ENCODE data around the gene TSC1.

The TSC1 gene

GRCh38 chr9:132888151-132888550 is 56.3 kb downstream of the TSC1 start:
- CTCF ChIA-PET, result interaction anchor here (2.3 kb wide), 1 partner anchor 14 kb away, joined by 9 read pairs; no protein-coding TSS in a partner anchor

DNA sequence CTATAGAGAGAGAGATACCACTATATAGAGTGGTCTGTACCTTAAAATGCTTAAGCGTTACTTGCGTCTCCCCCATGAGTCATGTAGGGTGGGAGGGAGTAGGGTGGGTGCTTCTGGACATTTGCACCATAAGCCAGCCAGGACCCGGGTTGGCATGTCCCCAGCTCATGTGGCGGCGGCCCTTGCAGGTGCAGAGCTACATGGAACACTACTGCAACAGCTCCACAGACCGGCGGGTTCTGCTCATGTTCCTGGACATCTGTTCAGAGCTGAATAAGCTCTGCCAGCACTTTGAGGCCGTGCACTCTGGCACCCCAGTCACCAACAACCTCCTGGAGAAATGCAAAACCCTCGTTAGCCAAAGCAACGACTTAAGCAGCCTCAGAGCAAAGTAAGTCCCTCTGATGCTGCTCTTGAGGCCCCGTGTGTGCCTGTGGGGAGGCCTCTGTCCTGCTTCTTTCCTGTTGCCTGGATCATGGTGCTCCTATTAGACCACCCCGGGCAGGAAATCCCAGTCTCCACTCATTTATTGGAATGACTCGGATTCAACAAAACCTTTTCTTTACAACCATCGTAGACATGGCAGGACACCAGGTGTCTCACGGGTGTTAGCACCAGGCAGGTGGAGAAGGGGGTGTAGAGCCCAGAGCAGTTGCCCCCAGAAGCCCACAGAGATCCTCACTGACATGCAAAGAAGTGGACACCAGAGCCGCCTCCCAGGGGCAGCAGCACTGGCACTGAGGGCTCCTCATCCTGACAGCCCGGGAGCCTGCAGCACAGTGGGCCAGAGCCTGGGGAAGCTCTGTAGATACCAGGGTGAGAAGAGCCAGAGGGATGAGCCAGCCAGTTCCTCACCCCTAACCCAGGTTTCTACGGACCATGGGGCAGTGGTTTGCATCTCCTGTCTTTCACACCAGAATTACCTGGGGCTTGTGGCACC is 57.0 kb downstream of the TSC1 start:
- TF ChIP-seq ZEB2 (tag by site-specific recombination; IDR thresholded peaks at IDR 0.05) (no peak), ZNF843 (tag by site-specific recombination; IDR thresholded peaks at IDR 0.05) (no peak)
- TF ChIP-seq, protein P1, sequence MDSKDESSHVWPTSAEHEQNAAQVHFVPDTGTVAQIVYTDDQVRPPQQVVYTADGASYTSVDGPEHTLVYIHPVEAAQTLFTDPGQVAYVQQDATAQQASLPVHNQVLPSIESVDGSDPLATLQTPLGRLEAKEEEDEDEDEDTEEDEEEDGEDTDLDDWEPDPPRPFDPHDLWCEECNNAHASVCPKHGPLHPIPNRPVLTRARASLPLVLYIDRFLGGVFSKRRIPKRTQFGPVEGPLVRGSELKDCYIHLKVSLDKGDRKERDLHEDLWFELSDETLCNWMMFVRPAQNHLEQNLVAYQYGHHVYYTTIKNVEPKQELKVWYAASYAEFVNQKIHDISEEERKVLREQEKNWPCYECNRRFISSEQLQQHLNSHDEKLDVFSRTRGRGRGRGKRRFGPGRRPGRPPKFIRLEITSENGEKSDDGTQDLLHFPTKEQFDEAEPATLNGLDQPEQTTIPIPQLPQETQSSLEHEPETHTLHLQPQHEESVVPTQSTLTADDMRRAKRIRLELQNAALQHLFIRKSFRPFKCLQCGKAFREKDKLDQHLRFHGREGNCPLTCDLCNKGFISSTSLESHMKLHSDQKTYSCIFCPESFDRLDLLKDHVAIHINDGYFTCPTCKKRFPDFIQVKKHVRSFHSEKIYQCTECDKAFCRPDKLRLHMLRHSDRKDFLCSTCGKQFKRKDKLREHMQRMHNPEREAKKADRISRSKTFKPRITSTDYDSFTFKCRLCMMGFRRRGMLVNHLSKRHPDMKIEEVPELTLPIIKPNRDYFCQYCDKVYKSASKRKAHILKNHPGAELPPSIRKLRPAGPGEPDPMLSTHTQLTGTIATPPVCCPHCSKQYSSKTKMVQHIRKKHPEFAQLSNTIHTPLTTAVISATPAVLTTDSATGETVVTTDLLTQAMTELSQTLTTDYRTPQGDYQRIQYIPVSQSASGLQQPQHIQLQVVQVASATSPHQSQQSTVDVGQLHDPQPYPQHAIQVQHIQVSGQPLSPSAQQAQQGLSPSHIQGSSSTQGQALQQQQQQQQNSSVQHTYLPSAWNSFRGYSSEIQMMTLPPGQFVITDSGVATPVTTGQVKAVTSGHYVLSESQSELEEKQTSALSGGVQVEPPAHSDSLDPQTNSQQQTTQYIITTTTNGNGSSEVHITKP (tag by site-specific recombination; IDR thresholded peaks at IDR 0.05), result no peak
- no peaks in the 10 kb centered on the region for H3K4me1 ChIP-seq (ENCODE audit: control insufficient read depth, insufficient read depth, low read length)
- ChIA-PET CTCF (interaction anchor here (2.3 kb wide), 1 partner anchor 15 kb away, joined by 9 read pairs; no protein-coding TSS in a partner anchor), POLR2A (no interaction called here)
- peaks cover 0 to 10% of the 10 kb centered on the region in 2 experiments; a peak in 1 of 3 replicates for H3K36me3 ChIP-seq (ENCODE audit: control insufficient read depth in 2 of 2, insufficient read depth in 1 of 2, low read length in 2 of 2)
- no peak overlapping the region for H3K27ac ChIP-seq (ENCODE audit: extremely low read depth, low read depth, low read length)
- H3K9me3 ChIP-seq (ENCODE audit: control insufficient read depth, insufficient read depth, low read depth, low read length), result no peaks in the 10 kb centered on the region
- H3K4me3 ChIP-seq (ENCODE audit: low read depth, low read length), result no peak overlapping the region

More at GRCh38 chr9:132888151-132888550, 56.3 kb downstream of the TSC1 start:
- Histone ChIP-seq H3K4me3 (ENCODE audit: low read depth, low read length) (no peak overlapping the region), H3K36me3 (ENCODE audit: control insufficient read depth in 2 of 2, insufficient read depth in 1 of 2, low read length in 2 of 2) (peaks cover 0 to 17% of the 10 kb centered on the region in 2 experiments; a peak in 1 of 3 replicates), H3K27ac (ENCODE audit: extremely low read depth, low read depth, low read length) (no peak overlapping the region), H3K4me1 (ENCODE audit: control insufficient read depth, insufficient read depth, low read length) (no peaks in the 10 kb centered on the region), H3K9me3 (ENCODE audit: control insufficient read depth, insufficient read depth, low read depth, low read length) (no peaks in the 10 kb centered on the region)
- TF ChIP-seq, protein P2, sequence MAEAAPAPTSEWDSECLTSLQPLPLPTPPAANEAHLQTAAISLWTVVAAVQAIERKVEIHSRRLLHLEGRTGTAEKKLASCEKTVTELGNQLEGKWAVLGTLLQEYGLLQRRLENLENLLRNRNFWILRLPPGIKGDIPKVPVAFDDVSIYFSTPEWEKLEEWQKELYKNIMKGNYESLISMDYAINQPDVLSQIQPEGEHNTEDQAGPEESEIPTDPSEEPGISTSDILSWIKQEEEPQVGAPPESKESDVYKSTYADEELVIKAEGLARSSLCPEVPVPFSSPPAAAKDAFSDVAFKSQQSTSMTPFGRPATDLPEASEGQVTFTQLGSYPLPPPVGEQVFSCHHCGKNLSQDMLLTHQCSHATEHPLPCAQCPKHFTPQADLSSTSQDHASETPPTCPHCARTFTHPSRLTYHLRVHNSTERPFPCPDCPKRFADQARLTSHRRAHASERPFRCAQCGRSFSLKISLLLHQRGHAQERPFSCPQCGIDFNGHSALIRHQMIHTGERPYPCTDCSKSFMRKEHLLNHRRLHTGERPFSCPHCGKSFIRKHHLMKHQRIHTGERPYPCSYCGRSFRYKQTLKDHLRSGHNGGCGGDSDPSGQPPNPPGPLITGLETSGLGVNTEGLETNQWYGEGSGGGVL (tag by site-specific recombination; IDR thresholded peaks at IDR 0.05), result no peak
- TF ChIP-seq, protein P3, sequence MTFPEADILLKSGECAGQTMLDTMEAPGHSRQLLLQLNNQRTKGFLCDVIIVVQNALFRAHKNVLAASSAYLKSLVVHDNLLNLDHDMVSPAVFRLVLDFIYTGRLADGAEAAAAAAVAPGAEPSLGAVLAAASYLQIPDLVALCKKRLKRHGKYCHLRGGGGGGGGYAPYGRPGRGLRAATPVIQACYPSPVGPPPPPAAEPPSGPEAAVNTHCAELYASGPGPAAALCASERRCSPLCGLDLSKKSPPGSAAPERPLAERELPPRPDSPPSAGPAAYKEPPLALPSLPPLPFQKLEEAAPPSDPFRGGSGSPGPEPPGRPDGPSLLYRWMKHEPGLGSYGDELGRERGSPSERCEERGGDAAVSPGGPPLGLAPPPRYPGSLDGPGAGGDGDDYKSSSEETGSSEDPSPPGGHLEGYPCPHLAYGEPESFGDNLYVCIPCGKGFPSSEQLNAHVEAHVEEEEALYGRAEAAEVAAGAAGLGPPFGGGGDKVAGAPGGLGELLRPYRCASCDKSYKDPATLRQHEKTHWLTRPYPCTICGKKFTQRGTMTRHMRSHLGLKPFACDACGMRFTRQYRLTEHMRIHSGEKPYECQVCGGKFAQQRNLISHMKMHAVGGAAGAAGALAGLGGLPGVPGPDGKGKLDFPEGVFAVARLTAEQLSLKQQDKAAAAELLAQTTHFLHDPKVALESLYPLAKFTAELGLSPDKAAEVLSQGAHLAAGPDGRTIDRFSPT (tag by site-specific recombination; IDR thresholded peaks at IDR 0.05), result no peak
- no peak for TF ChIP-seq ZNF239 (tag by site-specific recombination; IDR thresholded peaks at IDR 0.05)
- no peak for TF ChIP-seq ZNF449 (tag by site-specific recombination; IDR thresholded peaks at IDR 0.05)
- TF ChIP-seq, protein P4, sequence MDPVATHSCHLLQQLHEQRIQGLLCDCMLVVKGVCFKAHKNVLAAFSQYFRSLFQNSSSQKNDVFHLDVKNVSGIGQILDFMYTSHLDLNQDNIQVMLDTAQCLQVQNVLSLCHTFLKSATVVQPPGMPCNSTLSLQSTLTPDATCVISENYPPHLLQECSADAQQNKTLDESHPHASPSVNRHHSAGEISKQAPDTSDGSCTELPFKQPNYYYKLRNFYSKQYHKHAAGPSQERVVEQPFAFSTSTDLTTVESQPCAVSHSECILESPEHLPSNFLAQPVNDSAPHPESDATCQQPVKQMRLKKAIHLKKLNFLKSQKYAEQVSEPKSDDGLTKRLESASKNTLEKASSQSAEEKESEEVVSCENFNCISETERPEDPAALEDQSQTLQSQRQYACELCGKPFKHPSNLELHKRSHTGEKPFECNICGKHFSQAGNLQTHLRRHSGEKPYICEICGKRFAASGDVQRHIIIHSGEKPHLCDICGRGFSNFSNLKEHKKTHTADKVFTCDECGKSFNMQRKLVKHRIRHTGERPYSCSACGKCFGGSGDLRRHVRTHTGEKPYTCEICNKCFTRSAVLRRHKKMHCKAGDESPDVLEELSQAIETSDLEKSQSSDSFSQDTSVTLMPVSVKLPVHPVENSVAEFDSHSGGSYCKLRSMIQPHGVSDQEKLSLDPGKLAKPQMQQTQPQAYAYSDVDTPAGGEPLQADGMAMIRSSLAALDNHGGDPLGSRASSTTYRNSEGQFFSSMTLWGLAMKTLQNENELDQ (tag by site-specific recombination; IDR thresholded peaks at IDR 0.05; ENCODE audit: low read depth), result no peak
- TF ChIP-seq ZNF510 (tag by site-specific recombination; IDR thresholded peaks at IDR 0.05; ENCODE audit: insufficient replicate concordance), result no peak
- TF ChIP-seq ZFP69B (tag by site-specific recombination; IDR thresholded peaks at IDR 0.05), result no peak
- TF ChIP-seq ZEB2 (tag by site-specific recombination; IDR thresholded peaks at IDR 0.05), result no peak
- TF ChIP-seq ZNF112 (tag by site-specific recombination; IDR thresholded peaks at IDR 0.05), result no peak
- TF ChIP-seq ZNF155 (tag by site-specific recombination; IDR thresholded peaks at IDR 0.05), result no peak
- POLR2A ChIA-PET, result no interaction called here
